Neural cell (in vitro differentiated cells): ENCODE measurements around the gene ABL2. TPM values are rescaled to one million over a fixed set of nuclear protein-coding genes. Genes with fewer than 3 reads are reported as not detected.

Source experiments
- H2AFZ ChIP-seq: fragments of 200-600, 300-800 bp; sonication (generic), shearing (Covaris generic); 2 replicates; pipeline ENCODE4 v1.6.0; 2014; ENCODE audit warnings: low read depth, mild to moderate bottlenecking, antibody characterized with exemption, low read length, moderate library complexity
- H3F3A ChIP-seq: fragments of 200-600 bp; shearing (Covaris generic); 2 replicates; pipeline ENCODE4 v1.6.1; 2016; ENCODE audit warnings: mild to moderate bottlenecking, moderate library complexity, mixed read lengths, antibody characterized with exemption, low read length; ENCODE audit not compliant: insufficient read depth, poor library complexity, severe bottlenecking
- H3K27ac ChIP-seq: fragments of 200-600, 300-800 bp; sonication (generic), shearing (Covaris generic); 2 replicates; pipeline ENCODE4 v1.5.1; 2014; ENCODE audit warnings: mild to moderate bottlenecking, low read length, moderate library complexity
- H3K27me3 ChIP-seq: fragments of 300-800, 200-600 bp; sonication (generic), shearing (Covaris generic); 2 replicates; pipeline ENCODE4 v1.6.0; 2014; ENCODE audit warnings: mild to moderate bottlenecking, low read depth, low read length, moderate library complexity; ENCODE audit not compliant: insufficient read depth
- H3K36me3 ChIP-seq: fragments of 300-800, 200-600 bp; sonication (generic), shearing (Covaris generic); 2 replicates; pipeline ENCODE4 v1.5.1; 2014; ENCODE audit warnings: mild to moderate bottlenecking, antibody characterized with exemption, low read length, moderate library complexity; ENCODE audit not compliant: insufficient read depth
- H3K4me2 ChIP-seq: fragments of 300-800, 200-600 bp; sonication (generic), shearing (Covaris generic); 2 replicates; pipeline ENCODE4 v1.6.0; 2014; ENCODE audit warnings: mild to moderate bottlenecking, low read length
- H3K4me3 ChIP-seq: fragments of 300-800, 200-600 bp; sonication (generic), shearing (Covaris generic); 2 replicates; pipeline ENCODE4 v1.5.1; 2014; ENCODE audit warnings: mild to moderate bottlenecking, low read length, moderate library complexity
- H3K79me2 ChIP-seq: fragments of 200-600 bp; shearing (Covaris generic); replicated peaks from 2 replicates; pipeline ENCODE4 v1.6.0; 2014; ENCODE audit warnings: mild to moderate bottlenecking, low read length, moderate library complexity; ENCODE audit not compliant: insufficient read depth
- H3K9ac ChIP-seq: fragments of 300-800, 200-600 bp; sonication (generic), shearing (Covaris generic); 2 replicates; pipeline ENCODE4 v1.6.1; 2016; ENCODE audit warnings: mild to moderate bottlenecking, low read length, mixed read lengths
- H3K9me2 ChIP-seq: fragments of 200-600 bp; shearing (Covaris generic); 2 replicates; pipeline ENCODE4 v1.6.1; 2016; ENCODE audit warnings: mild to moderate bottlenecking, low read length, mixed read lengths; ENCODE audit not compliant: insufficient read depth
- H3K9me3 ChIP-seq: fragments of 200-600, 300-800 bp; sonication (generic), shearing (Covaris generic); 2 replicates; pipeline ENCODE4 v1.6.1; 2016; ENCODE audit warnings: mild to moderate bottlenecking, mixed run types, low read length, moderate library complexity, mixed read lengths
- H4K20me1 ChIP-seq: fragments of 200-600 bp; shearing (Covaris generic); 2 replicates; pipeline ENCODE4 v1.6.1; 2016; ENCODE audit warnings: mild to moderate bottlenecking, mixed run types; ENCODE audit not compliant: insufficient read depth
- EP300 ChIP-seq: fragments of 450-650 bp; conservative IDR thresholded peaks from 2 replicates; pipeline ENCODE4 v1.6.1; 2014; ENCODE audit warnings: antibody characterized with exemption, mild to moderate bottlenecking, moderate library complexity; ENCODE audit not compliant: poor library complexity, severe bottlenecking
- EZH2 ChIP-seq: fragments of 200-600, 300-800 bp; shearing (Covaris generic), sonication (generic); IDR thresholded peaks from 2 replicates; pipeline ENCODE4 v1.6.1; 2014; ENCODE audit warnings: antibody characterized with exemption, low read length, borderline replicate concordance, mild to moderate bottlenecking; ENCODE audit not compliant: insufficient read depth, poor library complexity, severe bottlenecking
- MXI1 ChIP-seq: fragments of 450-650 bp; conservative IDR thresholded peaks from 2 replicates; pipeline ENCODE4 v1.6.1; 2014; ENCODE audit warnings: antibody characterized with exemption, mild to moderate bottlenecking; ENCODE audit not compliant: poor library complexity, severe bottlenecking
- POLR2AphosphoS5 ChIP-seq: IDR thresholded peaks from 2 replicates; pipeline ENCODE4 v1.6.1; 2012
- RAD21 ChIP-seq: fragments of 450-650 bp; conservative IDR thresholded peaks from 2 replicates; pipeline ENCODE4 v1.6.1; 2014; ENCODE audit warnings: antibody characterized with exemption, mild to moderate bottlenecking, moderate library complexity
- SMC3 ChIP-seq: fragments of 450-650 bp; conservative IDR thresholded peaks from 2 replicates; pipeline ENCODE4 v1.6.1; 2014; ENCODE audit warnings: antibody characterized with exemption, mild to moderate bottlenecking, moderate library complexity; ENCODE audit not compliant: poor library complexity
- TAF1 ChIP-seq: IDR thresholded peaks from 2 replicates; pipeline ENCODE4 v1.6.1; 2012; ENCODE audit warnings: low read depth
- polyA plus RNA-seq: library from polyadenylated mRNA; depleted of rRNA; stranded (reverse); fragments of >200 nt; gene quantifications from 2 replicates; pipeline ENCODE4 v1.2.3, GENCODE V29; 2014
- TF ChIP-seq, protein P1 (sequence below): IDR thresholded peaks from 2 replicates; pipeline ENCODE4 v1.6.1; 2012; ENCODE audit warnings: borderline replicate concordance
- TF ChIP-seq, protein P2 (sequence below): fragments of 450-650 bp; IDR thresholded peaks from 2 replicates; pipeline ENCODE4 v1.5.1; 2014; ENCODE audit warnings: antibody characterized with exemption, mild to moderate bottlenecking, moderate library complexity; ENCODE audit not compliant: poor library complexity, severe bottlenecking

ABL2 gene
- polyA plus RNA-seq, 1 donor from 2014 or later: 9.8 TPM

DNA sequence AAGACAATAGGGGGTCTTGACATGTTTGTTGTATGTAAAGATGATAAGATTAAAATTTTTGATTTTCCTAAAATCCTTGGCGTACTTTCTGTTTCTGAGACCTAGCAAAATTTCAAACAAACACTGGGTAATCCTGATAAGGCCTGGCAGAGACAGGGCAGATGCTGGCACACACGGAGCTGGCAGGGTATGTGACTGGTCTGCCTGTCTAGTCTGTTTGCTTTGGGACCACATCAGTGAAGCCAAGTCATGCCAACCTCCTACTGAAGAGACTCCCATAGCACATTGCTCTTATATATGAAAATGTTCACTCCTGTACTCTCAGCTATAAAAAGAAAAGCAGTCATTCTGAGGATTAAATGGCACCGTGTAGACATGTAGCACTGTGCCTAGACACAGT lies 133.6 kb downstream of the ABL2 start:
- no peaks in the 10 kb centered on the region for H4K20me1 ChIP-seq
- no peak overlapping the region for H3K27ac ChIP-seq

DNA sequence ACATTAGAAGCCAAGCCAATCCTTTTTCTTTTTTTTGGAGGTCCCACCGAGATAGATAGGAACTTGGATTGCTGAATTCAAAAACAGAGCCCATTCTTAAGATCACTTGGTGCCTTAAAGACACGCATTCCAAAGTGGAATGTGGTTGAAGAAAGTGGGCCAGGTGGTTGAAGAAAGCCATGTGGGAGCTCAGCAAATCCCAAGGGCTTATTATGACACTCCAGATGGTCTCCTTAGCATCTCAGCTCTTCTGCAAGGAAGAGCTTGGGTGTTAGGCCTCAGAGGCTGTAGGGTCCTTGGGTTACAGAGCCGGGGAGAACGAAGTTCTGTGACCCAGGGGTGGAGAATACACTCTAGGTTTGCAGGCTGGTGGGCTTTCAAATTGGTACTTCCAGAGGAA lies 134.1 kb downstream of the ABL2 start:
- no peak overlapping the region for H3K27ac ChIP-seq
- no peak for TF ChIP-seq POLR2AphosphoS5
- no peak for TF ChIP-seq MXI1
- no peak for TF ChIP-seq SMC3
- H3K36me3 ChIP-seq: no peaks in the 10 kb centered on the region
- H3K9me3 ChIP-seq: no peaks in the 10 kb centered on the region
- H2AFZ ChIP-seq: no peak overlapping the region
- no peak overlapping the region for H3K4me3 ChIP-seq
- H3K9ac ChIP-seq: no peak overlapping the region
- H3K9me2 ChIP-seq: no peaks in the 10 kb centered on the region
- no peaks in the 10 kb centered on the region for H4K20me1 ChIP-seq
- H3K4me2 ChIP-seq: no peak overlapping the region
- no peaks in the 10 kb centered on the region for H3K27me3 ChIP-seq
- H3F3A ChIP-seq: no peaks in the 10 kb centered on the region
- no peaks in the 10 kb centered on the region for H3K79me2 ChIP-seq

More for the DNA sequence above, 133.6 kb downstream of the ABL2 start:
- TF ChIP-seq TAF1 (no peak), MXI1 (no peak), RAD21 (no peak), POLR2AphosphoS5 (no peak), SMC3 (no peak), EP300 (no peak), EZH2 (no peak)
- TF ChIP-seq, protein P1, sequence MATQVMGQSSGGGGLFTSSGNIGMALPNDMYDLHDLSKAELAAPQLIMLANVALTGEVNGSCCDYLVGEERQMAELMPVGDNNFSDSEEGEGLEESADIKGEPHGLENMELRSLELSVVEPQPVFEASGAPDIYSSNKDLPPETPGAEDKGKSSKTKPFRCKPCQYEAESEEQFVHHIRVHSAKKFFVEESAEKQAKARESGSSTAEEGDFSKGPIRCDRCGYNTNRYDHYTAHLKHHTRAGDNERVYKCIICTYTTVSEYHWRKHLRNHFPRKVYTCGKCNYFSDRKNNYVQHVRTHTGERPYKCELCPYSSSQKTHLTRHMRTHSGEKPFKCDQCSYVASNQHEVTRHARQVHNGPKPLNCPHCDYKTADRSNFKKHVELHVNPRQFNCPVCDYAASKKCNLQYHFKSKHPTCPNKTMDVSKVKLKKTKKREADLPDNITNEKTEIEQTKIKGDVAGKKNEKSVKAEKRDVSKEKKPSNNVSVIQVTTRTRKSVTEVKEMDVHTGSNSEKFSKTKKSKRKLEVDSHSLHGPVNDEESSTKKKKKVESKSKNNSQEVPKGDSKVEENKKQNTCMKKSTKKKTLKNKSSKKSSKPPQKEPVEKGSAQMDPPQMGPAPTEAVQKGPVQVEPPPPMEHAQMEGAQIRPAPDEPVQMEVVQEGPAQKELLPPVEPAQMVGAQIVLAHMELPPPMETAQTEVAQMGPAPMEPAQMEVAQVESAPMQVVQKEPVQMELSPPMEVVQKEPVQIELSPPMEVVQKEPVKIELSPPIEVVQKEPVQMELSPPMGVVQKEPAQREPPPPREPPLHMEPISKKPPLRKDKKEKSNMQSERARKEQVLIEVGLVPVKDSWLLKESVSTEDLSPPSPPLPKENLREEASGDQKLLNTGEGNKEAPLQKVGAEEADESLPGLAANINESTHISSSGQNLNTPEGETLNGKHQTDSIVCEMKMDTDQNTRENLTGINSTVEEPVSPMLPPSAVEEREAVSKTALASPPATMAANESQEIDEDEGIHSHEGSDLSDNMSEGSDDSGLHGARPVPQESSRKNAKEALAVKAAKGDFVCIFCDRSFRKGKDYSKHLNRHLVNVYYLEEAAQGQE: no peak
- TF ChIP-seq, protein P2, sequence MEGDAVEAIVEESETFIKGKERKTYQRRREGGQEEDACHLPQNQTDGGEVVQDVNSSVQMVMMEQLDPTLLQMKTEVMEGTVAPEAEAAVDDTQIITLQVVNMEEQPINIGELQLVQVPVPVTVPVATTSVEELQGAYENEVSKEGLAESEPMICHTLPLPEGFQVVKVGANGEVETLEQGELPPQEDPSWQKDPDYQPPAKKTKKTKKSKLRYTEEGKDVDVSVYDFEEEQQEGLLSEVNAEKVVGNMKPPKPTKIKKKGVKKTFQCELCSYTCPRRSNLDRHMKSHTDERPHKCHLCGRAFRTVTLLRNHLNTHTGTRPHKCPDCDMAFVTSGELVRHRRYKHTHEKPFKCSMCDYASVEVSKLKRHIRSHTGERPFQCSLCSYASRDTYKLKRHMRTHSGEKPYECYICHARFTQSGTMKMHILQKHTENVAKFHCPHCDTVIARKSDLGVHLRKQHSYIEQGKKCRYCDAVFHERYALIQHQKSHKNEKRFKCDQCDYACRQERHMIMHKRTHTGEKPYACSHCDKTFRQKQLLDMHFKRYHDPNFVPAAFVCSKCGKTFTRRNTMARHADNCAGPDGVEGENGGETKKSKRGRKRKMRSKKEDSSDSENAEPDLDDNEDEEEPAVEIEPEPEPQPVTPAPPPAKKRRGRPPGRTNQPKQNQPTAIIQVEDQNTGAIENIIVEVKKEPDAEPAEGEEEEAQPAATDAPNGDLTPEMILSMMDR: no peak
- no peaks in the 10 kb centered on the region for H3K27me3 ChIP-seq
- H2AFZ ChIP-seq: no peak overlapping the region
- H3K9me2 ChIP-seq: no peaks in the 10 kb centered on the region
- no peaks in the 10 kb centered on the region for H3K9me3 ChIP-seq
- no peaks in the 10 kb centered on the region for H3K79me2 ChIP-seq
- H3K4me3 ChIP-seq: no peak overlapping the region
- no peak overlapping the region for H3K4me2 ChIP-seq
- no peak overlapping the region for H3K9ac ChIP-seq
- H3F3A ChIP-seq: no peaks in the 10 kb centered on the region
- no peaks in the 10 kb centered on the region for H3K36me3 ChIP-seq

DNA sequence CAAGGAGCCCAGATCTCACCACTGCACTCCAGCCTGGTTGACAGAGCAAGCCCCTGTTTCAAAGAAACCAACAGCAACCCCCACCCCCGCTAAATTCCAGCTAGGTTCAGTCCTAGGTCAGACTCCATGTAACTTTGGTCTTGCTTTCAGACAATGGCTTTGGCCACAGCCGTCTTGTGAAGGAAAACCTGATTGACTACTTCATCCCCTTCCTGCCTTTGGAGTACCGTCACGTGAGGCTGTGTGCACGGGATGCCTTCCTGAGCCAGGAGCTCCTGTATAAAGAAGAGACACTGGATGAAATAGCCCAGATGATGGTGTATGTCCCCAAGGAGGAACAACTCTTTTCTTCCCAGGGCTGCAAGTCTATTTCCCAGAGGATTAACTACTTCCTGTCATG lies 134.7 kb downstream of the ABL2 start:
- no peaks in the 10 kb centered on the region for H3K79me2 ChIP-seq
- no peaks in the 10 kb centered on the region for H3K9me3 ChIP-seq
- no peaks in the 10 kb centered on the region for H3K27me3 ChIP-seq
- no peak overlapping the region for H2AFZ ChIP-seq
- no peaks in the 10 kb centered on the region for H3K9me2 ChIP-seq
- no peak overlapping the region for H3K4me3 ChIP-seq
- no peaks in the 10 kb centered on the region for H3F3A ChIP-seq
- no peaks in the 10 kb centered on the region for H3K36me3 ChIP-seq
- H3K27ac ChIP-seq: no peak overlapping the region
- no peak for TF ChIP-seq MXI1
- TF ChIP-seq, protein P2: no peak
- no peak for TF ChIP-seq EP300
- TF ChIP-seq POLR2AphosphoS5: no peak
- TF ChIP-seq EZH2: no peak
- TF ChIP-seq, protein P1: no peak
- no peak for TF ChIP-seq RAD21
- TF ChIP-seq SMC3: no peak
- TF ChIP-seq TAF1: no peak
- no peak overlapping the region for H3K4me2 ChIP-seq
- H3K9ac ChIP-seq: no peak overlapping the region
- H4K20me1 ChIP-seq: no peaks in the 10 kb centered on the region
